GM19397 (cell line): ENCODE results near the gene ZBP1.
A peak's percentile ranks its signal among the peaks of the same experiment; 100 is the strongest.

Source experiments
- ATAC-seq: cut with Tn5 transposase; IDR thresholded peaks from one replicate; pipeline ENCODE4 v1.9.1; 2021; ENCODE audit warnings: mild to moderate bottlenecking, moderate library complexity; ENCODE audit not compliant: unreplicated experiment

Gene ZBP1, protein sequence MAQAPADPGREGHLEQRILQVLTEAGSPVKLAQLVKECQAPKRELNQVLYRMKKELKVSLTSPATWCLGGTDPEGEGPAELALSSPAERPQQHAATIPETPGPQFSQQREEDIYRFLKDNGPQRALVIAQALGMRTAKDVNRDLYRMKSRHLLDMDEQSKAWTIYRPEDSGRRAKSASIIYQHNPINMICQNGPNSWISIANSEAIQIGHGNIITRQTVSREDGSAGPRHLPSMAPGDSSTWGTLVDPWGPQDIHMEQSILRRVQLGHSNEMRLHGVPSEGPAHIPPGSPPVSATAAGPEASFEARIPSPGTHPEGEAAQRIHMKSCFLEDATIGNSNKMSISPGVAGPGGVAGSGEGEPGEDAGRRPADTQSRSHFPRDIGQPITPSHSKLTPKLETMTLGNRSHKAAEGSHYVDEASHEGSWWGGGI

DNA sequence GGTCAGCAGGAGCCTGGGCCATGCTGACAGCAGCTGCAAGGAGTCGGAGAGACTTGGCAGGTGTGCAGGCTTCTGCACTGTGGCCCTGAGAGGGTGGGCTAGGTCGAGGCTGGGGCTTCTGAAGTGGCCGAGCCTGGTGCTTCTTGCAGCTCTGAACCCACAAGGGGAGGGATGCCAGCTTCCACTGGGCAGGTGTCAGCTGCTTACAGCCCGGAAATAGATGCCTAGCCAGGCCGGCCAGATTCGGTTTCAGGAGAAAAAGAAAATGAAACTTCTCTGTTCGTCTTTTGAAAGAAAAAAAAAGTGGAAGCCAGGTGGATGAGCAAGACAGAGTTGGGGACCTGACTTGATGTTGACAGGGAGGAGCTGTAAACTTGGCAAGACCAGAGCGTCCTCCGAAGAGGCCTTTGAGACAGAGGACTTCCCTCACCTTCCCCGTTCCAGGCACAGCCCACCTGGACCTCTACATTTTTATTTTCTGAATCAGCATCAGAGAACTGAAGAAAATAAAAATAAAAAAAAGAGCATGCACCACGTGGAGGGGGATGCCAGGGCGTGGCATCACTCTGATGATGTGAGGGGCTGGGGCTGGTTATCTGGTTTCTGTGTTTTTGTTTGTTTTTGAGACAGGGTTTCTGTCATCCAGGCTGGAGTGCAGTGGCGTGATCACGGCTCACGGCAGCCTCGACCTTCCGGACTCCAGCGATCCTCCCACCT lies at the start of gene ZBP1:
ZBP1 (minus strand) TSS at position 153 of the 717 bp plus-strand sequence; CDS start at position 22, 131 bp downstream.
- ATAC-seq, result peak; percentile 59

DNA sequence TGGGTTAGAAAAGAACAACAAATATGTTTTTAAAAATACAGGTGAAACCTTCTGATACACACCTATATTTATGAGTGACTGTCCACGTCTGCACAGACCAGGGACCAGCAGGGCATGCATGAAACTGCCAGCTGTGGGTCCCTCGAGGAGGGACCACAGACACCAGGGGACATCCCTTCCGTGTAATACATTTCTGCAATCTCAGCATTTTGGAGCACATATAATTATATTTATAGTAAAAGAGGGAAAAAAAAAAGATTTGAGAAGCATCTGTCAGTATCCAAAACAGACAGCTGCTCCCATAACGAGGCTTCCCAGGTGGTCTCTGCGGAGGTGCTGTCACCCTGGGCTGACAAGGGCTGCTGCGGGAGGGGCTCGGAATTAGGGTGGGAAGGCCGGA lies 49.4 kb upstream of the ZBP1 start:
- ATAC-seq, result no peak

DNA sequence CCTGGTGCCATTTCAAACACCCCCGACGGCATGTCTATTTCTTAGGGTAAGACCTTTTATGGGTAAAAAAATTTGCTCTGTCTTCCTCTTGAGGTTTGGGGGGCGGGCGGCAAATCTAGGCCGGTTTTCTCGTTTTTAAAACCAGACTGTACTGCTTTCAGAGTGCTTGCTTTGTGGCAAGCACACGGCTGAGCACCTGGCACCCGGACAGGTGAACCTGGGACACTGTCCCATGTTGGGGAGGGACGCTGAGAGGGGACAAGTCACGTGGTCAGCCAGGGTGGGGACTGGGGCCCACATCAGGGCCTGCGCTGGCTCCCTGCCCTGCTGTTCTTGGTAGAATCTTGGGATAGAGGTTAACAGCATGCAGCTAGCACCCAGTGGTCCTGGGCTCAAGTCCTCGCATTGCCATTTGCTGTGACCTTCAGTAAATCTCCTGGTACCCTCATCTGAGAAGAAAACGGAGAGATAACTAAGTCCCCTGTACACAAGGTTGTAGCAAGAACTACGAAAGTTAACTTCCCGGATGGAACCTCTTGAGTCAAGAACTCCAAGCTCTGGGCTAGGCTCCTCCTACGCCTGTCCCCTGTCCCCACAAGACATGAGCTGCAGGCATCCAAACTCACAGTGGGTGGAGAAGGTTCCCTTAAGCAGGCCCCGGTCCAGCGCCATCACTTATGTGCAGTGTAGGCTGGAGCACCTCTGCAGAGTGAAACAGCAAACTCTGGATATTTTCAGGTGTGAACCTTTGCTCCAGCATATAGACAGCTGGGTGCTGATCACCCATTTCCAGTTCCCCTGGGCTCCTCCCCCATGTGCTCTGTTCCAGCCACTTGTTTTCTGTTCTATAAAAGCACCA lies 47.9 kb upstream of the ZBP1 start:
- ATAC-seq, result no peak

DNA sequence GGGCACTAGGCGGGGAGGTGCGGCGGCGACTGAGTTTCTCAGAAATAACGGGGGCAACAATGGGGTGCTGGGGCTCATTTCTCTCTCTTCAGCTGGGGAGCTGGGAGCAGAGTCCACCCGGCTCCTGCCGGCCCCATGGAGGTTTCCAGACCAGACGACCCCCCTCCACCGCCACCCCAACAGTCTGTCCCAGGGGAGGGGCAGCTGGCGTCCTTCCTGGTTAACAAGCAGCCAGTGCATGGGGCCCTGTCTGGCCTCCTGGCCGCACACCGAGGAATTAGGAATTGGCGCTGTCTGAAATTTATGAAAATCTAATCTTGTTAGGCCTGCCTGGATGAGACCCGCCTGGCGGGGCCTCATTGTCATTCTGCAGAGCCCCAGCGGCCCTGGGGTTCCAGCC lies 47.2 kb upstream of the ZBP1 start:
- no peak for ATAC-seq

DNA sequence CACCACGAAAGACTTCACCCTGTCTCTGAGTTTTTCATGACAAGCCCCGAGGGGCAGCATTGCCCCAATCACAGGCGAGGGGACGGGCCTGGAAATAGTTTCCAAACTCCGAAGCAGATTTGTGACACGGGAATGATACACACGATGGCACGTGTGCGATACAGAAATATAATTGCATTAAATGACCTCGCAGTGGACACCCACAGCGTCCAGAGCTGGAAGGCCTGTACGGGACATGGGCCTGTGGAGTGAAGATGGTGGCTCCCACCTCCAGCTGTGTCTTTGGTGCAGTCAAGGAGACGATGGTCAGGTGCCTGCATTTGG lies 46.6 kb upstream of the ZBP1 start:
- ATAC-seq, result no peak

DNA sequence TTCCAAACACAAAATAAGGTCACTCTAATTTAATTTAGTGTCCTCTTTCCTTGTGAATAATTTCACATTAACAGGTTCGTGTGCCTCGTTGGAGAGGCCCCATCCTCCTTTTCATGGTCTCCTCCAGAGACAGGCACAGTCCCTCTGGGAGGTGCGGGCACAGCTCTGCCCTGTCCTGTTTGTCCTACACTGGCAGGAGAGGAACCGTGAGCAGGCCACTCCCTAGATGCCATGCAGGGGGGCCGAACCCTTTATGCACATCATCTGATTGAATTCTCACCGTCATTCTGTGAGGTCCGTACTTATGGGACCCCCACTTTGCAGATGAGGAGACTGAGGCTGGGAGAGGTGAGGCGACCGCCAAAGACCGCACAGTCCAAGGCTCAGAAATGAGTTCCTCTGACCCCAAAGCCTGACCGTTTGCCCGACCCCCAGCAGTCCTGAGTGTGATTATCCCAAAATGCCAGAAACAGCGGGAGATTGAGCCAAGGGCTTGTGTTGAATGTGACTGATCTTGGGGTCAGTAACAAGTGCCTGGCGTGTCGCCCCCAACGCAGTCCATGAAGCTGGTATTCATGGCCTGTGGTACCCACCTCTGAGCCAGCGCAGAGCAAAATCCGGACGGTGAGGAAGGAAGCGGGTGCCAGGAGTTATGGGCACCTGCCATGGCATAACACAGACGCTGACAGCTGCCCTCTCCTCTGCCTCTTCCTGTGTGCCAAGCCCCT lies 46.0 kb upstream of the ZBP1 start:
- no peak for ATAC-seq

DNA sequence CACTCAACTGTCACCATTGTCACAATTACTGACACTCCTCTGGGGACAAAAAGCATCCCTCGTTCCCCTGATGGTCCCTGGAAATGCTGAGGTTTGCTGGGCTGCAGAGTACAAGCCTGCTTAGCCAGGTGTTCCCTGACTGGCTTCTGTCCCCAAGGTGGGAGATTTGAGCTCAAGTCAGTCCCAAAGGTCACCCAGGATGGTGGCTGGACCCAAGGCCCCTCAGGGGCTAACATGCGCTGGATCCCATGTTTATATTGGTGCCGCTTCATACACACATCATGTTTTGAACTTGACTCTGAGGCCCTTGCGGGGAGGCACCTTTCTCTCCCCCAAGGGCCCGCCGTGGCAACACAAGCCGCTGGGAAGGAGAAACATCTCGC lies 45.4 kb upstream of the ZBP1 start:
- no peak for ATAC-seq

DNA sequence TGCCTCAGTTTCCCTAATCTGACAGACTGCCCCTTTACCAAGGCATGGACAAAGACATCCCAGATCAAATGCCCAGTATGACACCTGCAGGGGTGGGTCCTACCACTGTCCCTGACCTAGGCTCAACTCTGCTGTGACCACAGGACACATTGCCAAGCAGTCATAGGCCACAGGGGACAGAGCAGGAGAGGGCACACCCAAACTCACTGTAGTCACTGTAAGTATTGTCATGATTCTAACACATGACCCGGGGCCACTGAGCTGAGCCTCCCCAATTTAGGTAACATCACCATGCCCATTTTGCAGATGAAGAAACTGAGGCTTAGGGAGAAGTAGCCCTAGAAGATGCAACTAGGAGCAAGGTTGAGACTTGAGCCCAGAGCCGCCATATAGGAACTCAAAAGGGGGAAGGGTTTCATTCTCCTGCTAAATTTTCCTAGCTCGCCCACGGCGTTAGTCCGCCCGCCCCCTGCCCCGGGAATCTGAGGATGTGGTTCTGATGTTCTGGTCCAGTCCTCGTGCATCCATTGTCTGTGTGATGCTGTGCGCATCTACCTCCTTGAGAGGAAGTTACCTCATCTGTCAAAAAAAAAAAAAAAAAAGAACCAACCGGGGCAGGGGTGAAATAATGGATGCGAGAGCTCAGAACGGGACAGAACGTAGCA lies 44.8 kb upstream of the ZBP1 start:
- no peak for ATAC-seq

DNA sequence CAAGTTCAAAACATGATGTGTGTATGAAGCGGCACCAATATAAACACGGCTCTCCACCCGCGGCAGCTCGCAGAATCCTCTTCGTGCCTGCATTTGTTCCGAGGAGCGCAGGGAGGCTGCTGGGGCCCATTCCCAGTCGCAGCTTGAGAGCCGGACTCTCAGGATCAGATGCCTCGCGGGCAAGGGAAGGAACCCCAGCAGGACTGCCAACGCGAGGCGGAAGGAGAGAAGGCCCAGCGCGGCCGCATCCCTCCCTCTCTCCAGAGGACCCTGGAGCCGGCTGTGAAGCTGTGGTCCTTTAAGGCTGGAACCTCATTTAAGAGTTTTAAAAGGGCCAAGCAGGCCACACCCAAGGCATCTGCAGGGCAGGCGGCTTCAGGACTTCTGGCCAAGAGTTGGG lies 44.2 kb upstream of the ZBP1 start:
- ATAC-seq, result no peak

DNA sequence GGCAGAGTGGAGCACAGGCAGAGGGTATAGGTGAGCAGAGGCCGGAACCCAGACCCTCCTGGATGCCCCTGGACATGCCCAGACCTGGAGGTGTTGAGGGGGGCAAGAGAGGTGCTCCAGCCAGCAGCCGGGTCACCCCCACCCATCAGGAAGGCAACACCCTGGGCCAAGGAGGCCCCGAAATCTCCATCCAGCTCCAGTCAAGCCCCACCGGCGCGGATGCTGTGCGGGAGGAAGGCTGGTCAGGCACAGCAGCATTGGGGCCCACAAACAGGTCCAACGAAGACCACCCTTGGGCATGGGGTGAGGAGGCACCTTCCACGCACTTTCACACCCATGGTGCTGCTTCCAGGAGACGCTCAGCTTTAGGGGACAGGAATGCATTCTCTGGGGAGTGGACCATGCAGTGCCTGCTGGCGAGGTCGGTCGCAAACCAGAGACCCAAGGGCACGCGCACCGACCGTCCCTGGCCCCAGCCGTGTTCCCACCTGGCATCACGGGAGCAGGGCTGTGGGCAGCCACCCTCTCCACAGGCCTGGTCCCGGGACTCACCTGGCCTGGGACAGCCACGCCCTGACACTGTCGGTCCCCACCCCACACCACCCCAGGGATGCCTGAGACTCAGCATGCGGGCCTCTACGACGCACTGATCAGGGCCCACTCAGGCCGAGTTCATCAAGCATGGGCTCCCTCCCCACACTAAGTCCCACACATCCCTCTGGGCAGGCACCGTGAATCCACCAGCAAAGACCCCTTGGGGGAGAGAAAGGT lies 43.6 kb upstream of the ZBP1 start:
- ATAC-seq, result no peak

DNA sequence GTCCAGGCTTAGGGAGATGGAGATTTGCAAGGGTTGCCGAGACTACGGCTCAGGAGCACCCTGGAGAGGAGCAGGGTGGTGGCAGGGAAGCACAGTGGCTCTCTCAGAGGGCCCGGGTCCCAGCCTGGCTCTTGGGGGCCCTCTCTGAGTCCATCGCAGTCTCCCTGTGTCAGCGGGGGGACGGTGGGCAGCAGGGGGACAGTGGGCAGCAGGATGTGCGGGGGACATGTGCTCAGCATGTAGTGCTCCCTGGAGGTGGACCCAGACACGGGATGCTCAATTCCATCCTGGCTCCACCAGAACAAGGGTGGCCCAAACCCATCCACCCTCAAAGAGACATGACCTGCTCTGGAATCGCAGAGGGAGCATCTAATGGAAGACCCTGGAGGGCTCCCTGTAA lies 43.0 kb upstream of the ZBP1 start:
- no peak for ATAC-seq

DNA sequence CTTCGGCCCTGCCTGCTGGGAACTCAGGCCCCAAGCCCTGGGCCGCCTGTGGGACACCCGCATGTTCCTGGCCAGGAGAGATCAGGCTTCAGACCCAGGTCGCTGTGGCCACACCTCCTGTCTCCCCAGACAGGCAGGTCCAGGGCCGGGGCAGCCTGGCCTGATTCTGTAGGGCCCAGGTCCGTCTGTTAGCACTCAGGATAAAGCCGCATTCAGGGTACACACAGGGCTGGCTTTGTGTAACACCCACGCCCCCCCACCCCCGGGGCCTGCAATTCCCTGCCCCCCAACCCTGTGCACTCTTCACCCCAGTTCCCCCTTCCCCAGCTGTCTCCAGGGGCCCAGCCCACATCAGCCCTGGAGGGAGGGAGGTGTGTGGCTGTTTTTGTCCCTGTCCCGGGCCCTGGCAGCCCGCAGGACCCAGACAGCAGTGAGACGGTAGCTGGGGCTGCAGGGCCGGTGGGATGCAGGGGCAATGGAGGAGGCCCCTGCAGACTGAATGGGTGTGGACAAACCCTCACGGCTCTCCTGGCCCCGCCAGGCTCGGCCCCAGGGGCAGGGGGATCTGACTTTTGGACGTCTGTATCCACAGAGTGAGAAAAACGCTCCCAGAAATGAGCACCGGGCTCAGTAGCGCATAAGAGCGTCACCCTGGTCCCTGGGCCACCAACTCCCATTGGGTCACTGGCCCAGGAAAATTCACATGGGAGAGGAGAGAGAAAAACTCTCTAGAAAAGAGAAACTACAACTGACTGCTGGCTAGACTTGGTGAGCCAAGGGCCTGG lies 42.4 kb upstream of the ZBP1 start:
- ATAC-seq, result no peak

DNA sequence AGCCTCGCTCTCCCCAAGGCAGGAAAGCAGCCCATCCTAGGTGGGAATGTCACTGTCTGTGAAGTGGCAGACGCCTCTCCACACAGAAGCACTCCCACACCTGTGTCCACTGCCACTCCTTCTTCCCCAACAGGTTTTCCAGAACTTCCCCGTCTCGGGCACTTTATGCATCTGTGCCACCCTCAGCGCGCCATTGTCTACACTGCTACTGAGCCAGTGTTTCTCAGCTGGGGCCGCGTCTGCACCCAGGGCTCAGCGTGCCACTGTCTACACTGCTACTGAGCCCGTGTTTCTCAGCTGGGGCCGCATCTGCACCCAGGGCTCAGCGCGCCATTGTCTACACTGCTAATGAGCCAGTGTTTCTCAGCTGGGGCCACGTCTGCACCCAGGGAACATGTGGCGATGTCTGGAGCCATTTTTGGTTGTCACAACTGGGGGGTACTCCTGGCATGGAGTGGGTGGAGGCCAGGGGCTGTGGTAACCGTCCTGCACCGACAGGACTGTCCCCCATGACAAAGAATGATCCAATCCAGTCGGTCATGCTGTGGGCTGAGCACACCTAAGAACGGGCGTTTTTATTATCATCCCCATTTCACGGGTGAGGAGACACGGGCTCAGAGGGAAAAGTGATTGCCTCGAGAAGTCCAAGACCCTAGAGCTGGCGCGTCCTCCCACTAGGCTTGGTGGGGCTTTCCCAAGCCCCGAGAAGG lies 41.7 kb upstream of the ZBP1 start:
- ATAC-seq, result no peak

DNA sequence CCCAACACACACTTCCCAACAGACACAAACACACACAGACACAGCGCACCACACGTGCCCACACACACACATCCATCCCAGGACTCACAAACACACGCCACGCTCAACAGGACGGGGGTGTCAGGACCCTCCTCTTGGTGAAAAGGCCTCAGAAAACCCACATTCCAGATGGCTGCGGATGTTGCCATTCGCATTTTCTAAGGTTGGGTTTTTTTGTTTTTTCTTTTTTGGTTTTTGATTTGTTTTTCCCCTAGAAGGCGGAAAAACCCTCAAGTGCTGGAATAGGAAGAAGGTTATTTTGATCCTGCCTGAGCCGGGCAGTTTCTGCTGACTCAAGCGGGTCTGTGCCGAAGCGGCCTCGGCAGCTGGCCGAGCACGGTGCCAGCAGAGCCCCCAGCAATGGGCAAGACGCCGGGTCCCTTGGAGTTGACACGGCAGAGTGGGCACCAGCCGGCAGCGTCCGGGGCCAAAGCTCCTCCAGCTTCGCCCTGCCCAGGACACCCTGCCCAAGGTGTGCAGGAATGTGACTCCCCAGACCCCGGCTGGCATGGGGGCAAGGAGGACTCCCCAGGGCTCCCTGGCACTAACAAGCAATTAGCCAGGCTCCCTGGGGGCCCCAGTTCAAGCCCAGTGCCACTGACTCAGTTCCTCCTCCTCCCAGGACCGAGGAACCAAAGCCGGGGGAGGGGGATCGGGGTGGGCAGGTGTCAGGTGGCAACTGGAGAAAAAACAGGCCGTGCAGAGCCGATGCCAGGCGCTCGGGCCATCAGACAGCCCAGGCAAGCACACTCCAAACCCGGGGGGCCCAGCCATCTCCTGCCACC lies 40.9 kb upstream of the ZBP1 start:
- ATAC-seq, result no peak

DNA sequence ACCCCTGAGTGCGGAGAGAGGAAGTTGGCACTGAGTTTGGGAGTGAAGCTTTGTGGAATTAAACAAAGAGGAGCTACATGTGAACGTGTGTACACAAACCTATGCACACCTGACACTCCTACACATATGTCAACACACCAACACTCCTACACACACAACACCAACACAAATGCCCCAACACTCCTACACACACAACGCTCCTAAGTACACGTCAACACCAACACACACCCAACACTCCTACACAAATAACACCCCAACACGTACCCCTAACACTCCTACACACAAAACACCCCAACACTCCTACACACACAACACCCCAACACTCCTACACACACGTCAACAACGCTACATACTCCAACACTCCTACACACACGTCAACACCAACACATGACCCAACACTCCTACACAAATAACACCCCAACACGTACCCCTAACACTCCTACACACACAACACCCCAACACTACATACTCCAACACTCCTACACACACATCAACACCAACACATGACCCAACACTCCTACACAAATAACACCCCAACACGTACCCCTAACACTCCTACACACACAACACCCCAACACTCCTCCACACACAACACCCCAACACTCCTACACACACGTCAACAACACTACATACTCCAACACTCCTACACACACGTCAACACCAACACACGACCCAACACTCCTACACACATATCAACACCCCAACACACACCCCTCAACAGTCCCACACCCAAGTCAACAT lies 40.1 kb upstream of the ZBP1 start:
- no peak for ATAC-seq

DNA sequence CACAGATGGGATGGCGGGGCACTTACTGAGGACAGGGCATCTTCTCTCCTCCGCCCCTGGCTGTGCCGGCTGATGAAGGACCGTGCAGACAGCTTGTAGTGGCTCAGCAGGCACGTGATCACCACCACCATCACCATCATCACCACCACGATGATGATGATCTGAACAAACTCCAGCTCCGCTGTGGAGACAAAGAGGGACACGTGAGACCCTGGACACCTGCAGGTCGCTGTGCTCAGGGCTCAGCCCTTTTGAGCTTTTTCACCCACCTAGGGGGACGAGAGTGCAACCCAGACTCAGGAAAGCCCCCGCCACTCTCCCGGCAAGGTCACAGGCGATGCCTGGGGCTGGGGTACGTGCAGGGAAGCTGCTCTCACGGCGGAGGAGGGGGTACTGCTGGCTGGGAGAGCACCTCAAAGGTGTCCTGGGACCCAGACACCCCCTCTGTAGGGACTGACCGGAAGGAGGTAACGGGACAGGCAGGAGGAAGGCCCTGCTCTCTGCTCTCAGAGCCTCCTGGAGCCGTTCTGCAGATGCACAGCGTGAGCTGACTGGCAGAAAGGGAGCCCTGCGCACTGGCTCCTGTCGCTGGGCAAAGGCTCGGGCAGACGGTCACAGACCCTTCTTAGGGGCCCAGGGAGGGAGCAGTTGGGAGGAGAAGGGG lies 39.4 kb upstream of the ZBP1 start:
- no peak for ATAC-seq
